ENCODE data around the gene HMCN1. TPM values are rescaled to one million over a fixed set of nuclear protein-coding genes. Genes with fewer than 3 reads are reported as not detected.

HMCN1 gene
- total and polyA plus RNA-seq, 9 donors = 1.4 to 26.6 (median 3.8) TPM

DNA sequence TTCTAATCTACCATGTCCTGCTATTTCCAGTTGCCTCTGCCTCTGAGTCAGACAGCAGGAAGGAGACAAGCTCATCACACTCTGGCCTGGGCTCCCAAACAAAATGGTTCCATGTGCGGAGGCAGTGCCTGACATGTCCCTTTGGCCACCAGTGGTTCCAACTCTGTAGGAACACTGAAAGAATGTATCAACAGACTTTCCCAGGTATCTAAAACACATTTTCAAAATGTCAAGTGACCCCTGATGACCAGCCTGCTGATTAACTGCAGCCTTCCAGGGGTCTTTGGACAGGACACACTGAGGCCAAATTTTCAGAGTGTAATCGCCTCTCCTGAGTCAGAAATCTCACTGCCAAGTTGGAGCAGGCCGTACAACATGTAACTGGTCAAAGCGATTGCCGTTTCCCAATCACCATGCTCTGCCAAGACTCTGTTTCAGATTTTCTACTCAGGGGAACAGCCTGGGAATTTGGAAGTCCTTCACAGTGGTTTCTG lies 468.1 kb downstream of the HMCN1 start:
- Histone ChIP-seq H3K4me3 (no peak overlapping the region), H3K27me3 (no peaks in the 10 kb centered on the region), H3K9me3 (no peaks in the 10 kb centered on the region), H3K27ac (no peak overlapping the region), H3K36me3 (no peaks in the 10 kb centered on the region), H3K4me1 (ENCODE audit: insufficient read depth) (no peaks in the 10 kb centered on the region)
- WGBS, 3 donors = 64 to 96% (median 93%) methylated on average over 5 of the region's 5 CpGs
- intact Hi-C loops (cut with DNase I) = no loop called here
- DNase-seq = peak in 1 of 5 donors; percentile 37
- TF ChIP-seq EP300 (IDR thresholded peaks at IDR 0.05) (no peak), POLR2A (IDR thresholded peaks at IDR 0.05) (no peak)
- TF ChIP-seq, protein P1, sequence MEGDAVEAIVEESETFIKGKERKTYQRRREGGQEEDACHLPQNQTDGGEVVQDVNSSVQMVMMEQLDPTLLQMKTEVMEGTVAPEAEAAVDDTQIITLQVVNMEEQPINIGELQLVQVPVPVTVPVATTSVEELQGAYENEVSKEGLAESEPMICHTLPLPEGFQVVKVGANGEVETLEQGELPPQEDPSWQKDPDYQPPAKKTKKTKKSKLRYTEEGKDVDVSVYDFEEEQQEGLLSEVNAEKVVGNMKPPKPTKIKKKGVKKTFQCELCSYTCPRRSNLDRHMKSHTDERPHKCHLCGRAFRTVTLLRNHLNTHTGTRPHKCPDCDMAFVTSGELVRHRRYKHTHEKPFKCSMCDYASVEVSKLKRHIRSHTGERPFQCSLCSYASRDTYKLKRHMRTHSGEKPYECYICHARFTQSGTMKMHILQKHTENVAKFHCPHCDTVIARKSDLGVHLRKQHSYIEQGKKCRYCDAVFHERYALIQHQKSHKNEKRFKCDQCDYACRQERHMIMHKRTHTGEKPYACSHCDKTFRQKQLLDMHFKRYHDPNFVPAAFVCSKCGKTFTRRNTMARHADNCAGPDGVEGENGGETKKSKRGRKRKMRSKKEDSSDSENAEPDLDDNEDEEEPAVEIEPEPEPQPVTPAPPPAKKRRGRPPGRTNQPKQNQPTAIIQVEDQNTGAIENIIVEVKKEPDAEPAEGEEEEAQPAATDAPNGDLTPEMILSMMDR (IDR thresholded peaks at IDR 0.05) = no peak

DNA sequence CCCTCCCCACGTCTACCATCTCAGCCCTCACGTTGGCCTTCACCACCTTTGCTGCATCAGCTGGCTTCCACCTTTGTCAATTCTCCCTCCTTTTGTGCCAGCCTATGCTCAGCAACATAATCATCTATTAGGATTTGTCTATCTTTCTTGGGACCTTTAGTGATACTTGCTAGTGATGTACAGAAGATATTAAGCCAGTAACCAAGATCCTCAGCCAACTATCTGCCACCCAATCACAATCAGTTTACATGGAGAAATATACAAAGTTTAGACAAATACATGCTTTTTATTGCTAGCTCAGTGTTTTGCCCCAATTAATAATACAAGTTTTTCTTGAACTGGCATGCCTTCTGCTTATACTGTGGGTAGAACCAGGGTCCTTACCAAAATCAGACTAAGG lies 468.6 kb downstream of the HMCN1 start:
- Histone ChIP-seq H3K4me3 (no peak overlapping the region), H3K9me3 (no peaks in the 10 kb centered on the region), H3K4me1 (ENCODE audit: insufficient read depth) (no peaks in the 10 kb centered on the region), H3K36me3 (no peaks in the 10 kb centered on the region), H3K27ac (no peak overlapping the region), H3K27me3 (no peaks in the 10 kb centered on the region)
- no peak for DNase-seq
- TF ChIP-seq EP300 (IDR thresholded peaks at IDR 0.05) (no peak), POLR2A (IDR thresholded peaks at IDR 0.05) (no peak)
- TF ChIP-seq, protein P1 (IDR thresholded peaks at IDR 0.05) = no peak
- intact Hi-C loops (cut with DNase I) = no loop called here
- 57 to 80% (median 72%) methylated on average over 2 of the region's 2 CpGs for WGBS, 3 donors

DNA sequence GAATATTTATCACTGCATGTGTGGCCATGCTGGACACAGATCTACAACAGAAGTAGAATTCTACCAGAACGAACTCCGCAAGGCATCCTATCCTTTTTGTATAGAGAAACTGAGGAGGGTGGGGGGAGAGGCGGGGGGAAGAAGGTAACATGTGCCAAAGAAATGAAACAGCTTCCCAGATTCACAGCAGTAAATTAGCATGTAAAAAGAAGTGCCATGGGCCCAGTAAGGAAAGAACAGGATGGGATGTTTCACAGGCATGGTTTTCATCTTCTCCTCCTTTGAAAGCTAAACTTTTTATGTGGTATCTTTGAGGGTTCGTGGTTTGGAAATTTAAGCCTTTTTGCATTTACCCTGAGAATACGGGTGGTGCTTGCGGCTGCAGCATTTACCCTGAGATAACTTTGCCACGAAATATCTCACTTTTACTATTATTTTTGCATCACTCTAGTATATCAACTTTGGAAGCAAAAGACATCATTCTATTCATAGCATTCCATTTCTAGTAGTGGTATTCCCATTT lies 471.9 kb downstream of the HMCN1 start:
- H3K27me3 ChIP-seq = no peaks in the 10 kb centered on the region
- H3K9me3 ChIP-seq = no peaks in the 10 kb centered on the region
- intact Hi-C loops (cut with DNase I) = no loop called here
- no peaks in the 10 kb centered on the region for H3K36me3 ChIP-seq
- no peaks in the 10 kb centered on the region for H3K4me1 ChIP-seq (ENCODE audit: insufficient read depth)
- TF ChIP-seq, protein P1 (IDR thresholded peaks at IDR 0.05) = no peak
- no peak for TF ChIP-seq EP300 (IDR thresholded peaks at IDR 0.05)
- no peak for TF ChIP-seq POLR2A (IDR thresholded peaks at IDR 0.05)
- H3K27ac ChIP-seq = no peak overlapping the region
- no peak overlapping the region for H3K4me3 ChIP-seq
- DNase-seq = no peak
- 78 to 89% (median 80%) methylated on average over 7 of the region's 7 CpGs for WGBS, 3 donors

DNA sequence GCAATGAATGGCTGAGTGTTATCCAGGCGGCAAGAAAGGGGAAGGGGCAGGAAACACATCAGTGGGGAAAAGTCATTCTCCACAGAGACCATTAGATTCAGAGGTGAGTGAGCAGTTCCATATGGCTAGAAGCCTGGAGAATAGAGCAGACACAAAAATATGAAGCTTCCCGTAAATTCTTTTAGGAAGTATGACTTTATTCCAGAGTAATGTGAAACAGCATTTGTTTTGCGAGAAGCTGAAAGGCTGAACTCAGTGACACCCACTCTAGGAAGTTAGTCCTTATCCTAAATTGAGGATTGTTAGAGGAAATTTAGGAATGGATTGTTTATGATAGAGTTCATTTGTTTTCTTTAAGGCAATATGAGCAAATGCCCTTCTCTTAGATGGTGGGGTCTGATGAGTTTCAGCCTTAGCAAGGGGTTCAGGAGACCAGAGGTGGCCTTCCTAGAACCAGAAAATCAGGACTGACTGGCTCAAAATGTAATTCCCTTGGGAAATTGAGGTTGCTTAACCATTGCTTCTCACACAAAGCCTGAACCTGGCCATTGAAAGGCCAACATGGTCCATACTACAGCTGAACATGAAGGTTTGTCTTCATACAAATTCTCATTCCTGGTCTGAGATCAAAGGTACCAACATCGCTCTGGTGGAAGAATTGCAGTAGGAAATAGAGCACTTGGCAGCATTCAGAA lies 473.3 kb downstream of the HMCN1 start:
- Histone ChIP-seq H3K27ac (no peak overlapping the region), H3K9me3 (no peaks in the 10 kb centered on the region), H3K27me3 (no peaks in the 10 kb centered on the region), H3K4me1 (ENCODE audit: insufficient read depth) (no peaks in the 10 kb centered on the region), H3K4me3 (no peak overlapping the region), H3K36me3 (no peaks in the 10 kb centered on the region)
- TF ChIP-seq POLR2A (IDR thresholded peaks at IDR 0.05) = no peak
- TF ChIP-seq, protein P1 (IDR thresholded peaks at IDR 0.05) = no peak
- no peak for TF ChIP-seq EP300 (IDR thresholded peaks at IDR 0.05)
- DNase-seq = no peak
- 70 to 77% (median 76%) methylated on average over 4 of the region's 4 CpGs for WGBS, 3 donors
- intact Hi-C loops (cut with DNase I) = no loop called here
